GM18861 (cell line): ENCODE data around the gene UBAC1.
"Not testable (repeated sequence)": the region's sequence is repeated elsewhere in the genome, so short reads cannot be mapped to it uniquely, and the experiment has no call there.

ENCODE experiments used
- ATAC-seq: cut with Tn5 transposase; IDR thresholded peaks from one replicate; pipeline ENCODE4 v1.9.1; 2021; ENCODE audit not compliant: unreplicated experiment

The UBAC1 gene

DNA sequence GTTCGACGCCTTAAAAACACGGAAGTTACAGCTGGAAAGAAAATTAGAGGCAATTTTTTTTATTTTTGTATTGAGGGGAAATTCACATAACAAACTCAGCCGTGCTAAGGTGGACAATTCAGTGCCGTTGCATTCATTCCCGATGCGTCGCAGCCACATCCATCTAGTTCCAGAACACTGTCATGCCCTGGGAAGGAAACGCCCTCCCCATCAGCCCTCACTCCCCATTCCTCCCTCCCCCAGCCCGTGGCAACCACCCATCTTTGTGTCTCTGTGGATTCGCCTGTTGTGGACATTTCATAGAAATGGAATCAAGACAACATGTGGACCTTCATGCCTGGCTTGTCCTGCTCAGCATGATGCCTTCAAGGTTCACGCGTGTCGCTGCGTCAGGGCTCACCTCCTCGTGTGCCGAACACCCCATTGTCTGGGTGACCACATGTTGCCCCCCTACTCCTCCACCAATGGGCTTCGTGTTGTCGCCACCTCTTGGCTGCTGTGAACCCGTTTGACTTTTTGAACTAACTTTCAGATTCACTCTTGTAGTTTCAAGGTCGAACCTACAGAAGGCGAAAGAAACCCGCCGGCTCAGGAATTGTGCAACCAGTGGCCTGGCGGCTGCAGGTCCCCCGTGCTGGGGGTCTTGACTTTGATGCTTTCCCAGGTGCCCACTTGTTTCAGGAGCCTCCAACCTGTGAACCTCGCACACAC is 36.4 kb downstream of the UBAC1 start:
- ATAC-seq: no peak

- ATAC-seq: no peak
These were observed 37.7 kb downstream of the UBAC1 start for GRCh38 chr9:135923508-135923907.

DNA sequence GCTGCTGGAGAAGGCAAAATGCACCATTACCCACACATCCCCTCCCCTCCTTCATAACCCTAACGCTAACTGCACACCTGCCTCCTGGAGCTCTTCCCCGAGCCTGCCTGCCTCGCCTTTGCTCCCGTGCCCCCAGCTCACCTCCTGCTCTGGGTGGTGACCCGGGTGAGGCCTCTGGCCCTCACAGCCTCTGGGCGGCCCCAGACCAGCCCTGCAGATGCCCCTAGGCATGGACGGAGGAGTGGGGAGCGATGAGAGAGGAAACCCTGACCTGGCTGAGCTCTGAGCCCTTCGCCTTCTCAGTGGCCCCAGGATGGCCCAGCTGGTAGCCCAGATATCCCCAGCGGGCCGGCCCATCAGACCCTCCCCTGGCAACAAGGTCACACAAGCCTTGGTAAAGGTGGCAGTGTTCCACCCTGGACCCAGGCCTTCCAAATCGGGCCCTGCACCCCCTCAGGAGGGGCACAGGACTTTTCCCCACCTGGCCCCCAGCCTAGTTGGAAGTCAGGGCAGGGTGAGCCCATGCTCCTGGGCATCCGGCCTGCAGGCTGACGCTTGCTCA is 39.3 kb downstream of the UBAC1 start:
- no peak for ATAC-seq

DNA sequence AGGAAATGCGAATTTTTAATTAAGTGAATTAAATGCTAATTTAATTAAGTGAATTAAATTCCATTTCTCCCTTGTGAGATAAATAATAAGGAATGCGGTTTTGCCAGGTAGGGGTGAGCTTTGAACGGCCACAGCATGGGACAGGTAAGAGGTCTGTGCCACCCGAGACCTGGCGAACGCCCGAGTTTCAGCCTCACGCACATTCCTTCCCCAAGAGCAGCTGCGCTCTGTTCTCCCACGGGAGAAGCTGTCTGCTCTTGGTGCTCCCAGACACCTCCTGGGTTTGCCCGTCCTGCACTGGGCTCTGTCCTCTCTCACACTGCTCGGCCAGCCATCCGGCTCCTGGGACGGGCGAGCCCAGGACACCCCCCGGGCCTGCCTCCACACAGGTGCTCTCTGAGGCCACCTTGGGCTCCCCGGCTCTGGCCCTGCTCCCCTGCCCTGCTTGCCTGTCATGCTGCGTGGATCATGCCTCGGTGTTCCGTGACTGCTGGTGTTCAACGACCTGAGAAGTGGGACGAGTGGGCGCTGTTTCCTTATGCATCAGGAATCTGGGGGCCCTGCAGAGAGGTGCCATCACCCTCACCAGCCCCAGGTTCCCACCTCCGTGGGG is 40.1 kb downstream of the UBAC1 start:
- ATAC-seq: no peak

DNA sequence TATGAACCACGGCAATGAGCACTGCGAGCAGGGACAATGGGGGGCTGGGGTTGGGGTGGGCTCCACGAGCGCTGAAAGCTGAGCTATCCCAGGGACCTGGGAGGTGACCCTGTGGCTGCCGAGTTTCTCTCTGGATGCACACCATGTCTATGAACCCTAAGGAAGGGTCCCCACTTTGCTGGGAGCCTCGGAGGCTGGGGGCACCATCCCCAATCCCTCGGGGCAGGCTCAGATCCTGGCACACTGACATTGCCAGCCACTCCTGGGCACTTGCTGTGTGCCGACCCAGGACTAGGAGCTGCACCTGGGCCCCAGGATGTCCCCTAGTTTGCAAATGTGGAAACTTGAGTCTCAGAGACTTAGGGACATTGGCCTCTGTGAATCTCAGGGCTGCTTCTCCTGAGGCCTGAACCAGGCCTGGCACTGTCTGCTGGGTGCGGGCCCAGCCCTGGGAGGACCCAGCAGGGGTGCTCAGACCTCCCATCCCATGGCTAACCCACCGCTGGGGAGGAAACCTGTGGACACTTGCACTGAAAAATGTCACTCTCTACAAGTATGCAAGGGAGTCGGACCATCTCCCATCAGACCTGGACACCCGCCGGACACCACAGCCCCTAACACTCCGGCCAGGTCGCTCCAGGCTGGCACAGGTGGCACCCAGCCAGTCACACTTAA is 40.8 kb downstream of the UBAC1 start:
- no peak for ATAC-seq

- no peak for ATAC-seq
These were observed 41.8 kb downstream of the UBAC1 start for GRCh38 chr9:135919318-135919890.

GRCh38 chr9:135916227-135916626 is 44.9 kb downstream of the UBAC1 start:
- ATAC-seq: not testable (repeated sequence)

DNA sequence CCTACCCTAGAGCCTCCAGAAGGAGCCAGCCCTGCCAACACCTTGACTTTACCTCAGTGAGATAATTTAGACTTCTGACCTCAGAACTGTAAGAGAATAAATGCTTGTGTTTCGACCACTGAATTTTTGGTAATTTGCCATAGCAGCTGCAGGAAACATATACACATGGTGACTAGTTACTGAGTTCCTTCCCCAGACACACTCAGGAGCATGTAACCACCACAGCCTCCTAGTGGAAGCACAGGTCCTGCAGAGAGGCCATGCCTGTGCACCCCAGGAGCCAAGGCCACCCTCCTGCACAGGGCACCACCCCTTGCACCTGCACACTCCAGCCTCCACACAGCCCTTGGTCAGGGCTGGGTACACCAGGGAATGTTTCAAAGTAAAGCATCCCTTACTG is 46.3 kb downstream of the UBAC1 start:
- ATAC-seq: no peak

DNA sequence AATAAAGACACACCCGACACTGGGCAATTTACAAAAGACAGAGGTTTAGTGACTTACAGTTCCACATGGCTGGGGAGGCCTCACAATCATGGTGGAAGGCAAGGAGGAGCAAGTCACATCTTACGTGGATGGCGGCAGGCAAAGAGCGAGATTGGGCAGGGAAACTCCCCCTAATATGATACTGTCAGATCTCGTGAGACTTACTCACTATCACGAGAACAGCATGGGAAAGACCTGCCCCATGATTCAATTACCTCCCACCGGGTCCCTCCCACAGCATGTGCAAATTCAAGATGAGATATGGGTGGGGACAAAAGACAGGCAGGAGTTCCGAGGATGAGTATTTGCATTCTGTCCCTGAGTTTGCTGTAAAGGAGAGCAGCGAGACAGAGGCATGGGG is 49.9 kb downstream of the UBAC1 start:
- ATAC-seq: not testable (repeated sequence)

DNA sequence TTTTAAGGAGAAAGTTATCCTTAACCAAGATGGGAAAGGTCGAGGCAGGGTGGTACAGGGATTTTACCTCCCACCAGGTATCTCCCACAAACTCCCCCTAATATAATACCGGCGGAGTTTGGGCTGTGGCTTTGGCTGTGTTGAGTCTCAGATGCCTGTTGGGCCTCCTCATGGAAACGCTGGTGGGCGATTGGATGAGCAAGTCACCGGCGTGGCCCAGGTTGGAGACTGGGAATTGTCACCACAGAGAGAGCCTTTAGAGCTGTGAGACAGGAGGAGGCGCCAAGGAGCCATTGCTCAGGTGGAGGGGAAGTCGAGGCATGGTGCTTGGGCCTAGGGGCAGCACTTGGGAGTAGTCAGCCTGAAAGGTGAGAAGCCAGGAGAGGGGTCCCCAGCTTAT is 50.4 kb downstream of the UBAC1 start:
- ATAC-seq: no peak

- no peak for ATAC-seq
These were observed 51.0 kb downstream of the UBAC1 start for GRCh38 chr9:135910216-135910615.

DNA sequence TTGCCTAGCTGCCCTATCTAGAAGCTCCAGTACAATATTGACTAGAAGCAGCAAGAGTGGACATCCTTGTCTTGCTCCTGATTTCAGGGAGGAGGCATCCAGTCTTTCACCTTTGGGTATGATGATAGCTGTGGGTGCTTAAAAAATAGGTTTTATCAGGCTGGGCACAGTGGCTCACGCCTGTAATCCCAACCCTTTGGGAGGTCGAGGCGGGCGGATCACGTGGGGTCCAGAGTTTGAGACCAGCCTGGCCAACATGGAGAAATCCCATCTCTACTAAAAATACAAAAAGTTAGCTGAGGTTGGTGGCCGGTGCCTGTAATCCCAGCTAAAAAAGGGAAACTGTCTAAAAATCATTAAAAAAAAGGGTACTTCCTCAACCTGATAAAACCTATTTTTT is 51.8 kb downstream of the UBAC1 start:
- no peak for ATAC-seq

- ATAC-seq: no peak
These were observed 52.4 kb downstream of the UBAC1 start for GRCh38 chr9:135908754-135909204.

DNA sequence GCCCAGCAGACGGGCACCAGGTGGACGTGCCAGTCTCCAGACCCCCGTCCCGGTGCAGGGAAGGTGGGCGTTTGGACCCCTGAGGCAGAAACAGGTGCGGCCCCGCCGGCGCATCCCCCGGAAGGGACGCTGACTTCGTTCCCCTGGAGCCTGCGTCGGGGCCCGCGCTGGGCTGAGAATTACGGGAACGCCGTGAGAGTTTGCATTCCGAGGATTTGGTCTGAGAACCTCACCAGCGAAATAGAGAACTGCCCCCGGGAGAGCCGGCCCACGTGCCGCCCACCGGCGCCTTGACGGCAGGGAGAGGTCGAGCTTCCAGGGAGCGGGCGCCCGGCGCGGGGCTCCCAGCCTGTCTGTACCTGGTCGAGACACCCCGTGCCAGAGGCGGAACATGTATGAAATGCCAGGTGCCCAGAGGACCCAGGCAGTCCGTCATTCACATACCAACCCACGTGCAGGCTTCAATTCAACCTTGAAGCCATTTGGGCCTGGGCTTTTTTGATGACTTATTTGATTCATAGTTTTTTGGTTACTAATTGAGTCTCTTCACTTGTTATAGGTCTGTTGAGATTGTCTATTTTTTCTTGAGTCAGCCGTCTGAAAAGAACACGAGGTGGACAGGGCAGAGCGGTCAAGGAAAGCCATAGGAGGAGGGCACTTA is 53.0 kb downstream of the UBAC1 start:
- peak; percentile 3 for ATAC-seq

DNA sequence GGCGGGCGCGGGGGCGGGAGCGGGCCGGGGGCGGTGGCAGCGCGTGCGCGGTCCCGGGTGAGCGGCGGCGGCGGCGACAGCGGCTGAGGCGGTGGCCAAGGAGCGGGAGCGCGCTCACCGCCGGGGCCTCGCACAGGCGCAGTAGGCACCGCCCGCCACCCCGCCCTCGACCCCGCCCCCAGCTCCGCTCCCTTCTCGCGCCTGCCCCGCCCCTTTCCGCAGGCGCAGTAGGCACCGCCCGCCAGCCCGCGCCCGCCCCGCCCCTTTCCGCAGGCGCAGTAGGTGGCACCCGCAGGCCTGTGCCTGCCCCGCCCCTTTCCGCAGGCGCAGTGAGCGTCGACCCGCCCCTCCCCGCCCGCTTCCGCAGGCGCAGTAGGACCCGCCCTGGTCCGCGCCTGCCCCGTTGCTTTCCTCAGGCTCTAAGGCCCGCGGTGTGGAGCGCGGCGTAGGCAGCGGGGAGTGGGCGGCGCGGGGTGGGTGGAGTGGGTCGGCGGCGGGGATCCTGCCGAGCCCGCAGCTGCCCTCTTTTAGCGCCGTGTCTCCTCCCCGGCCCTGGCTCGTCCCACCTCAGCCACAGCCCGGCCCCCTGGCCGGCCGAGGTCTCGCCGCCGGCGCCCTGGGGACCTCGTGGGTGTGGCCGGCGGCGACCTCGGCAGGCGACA is 53.6 kb downstream of the UBAC1 start, which contains the start of gene CAMSAP1:
CAMSAP1 (minus strand) TSS at position 116 of the 662 bp plus-strand sequence. CDS start 387 bp downstream, outside the sequence.
- peak; percentile 53 for ATAC-seq

GRCh38 chr9:135907006-135907430 is 54.2 kb downstream of the UBAC1 start:
- ATAC-seq: peak; percentile 22

DNA sequence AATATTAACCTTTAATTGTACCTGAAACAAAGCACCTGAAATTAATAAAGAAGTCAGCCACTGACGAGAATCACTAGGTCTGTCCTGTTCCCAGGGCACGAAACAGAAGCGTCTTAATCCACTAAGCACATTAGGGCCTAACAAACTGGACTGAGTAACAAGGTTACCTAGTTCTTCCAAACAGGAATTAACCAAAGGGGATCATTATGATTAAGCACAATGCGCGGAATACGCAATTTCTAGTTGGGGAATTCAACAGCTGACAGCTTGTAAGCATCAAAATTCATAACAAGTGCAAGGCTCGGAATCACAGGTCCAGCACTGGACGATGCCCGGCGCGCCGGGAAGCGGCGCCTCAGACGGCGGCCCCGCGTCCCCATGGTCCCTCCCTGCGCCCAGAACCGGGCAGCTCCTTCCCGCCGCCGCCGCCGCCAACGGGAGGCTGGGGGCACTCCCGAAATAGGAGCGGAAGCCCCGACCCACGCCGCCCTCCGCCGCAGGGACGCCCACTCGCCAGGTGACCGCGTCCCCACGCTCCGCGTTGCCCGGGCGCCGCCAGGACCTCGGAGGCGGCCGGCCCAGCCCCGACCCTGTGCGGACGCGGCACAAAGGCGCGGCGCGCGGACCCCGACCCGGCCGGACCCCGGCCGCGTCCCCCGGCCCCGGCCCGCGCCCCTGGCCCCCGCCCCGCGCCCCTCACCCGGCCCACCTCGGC is 54.7 kb downstream of the UBAC1 start:
- ATAC-seq: peak; percentile 7

DNA sequence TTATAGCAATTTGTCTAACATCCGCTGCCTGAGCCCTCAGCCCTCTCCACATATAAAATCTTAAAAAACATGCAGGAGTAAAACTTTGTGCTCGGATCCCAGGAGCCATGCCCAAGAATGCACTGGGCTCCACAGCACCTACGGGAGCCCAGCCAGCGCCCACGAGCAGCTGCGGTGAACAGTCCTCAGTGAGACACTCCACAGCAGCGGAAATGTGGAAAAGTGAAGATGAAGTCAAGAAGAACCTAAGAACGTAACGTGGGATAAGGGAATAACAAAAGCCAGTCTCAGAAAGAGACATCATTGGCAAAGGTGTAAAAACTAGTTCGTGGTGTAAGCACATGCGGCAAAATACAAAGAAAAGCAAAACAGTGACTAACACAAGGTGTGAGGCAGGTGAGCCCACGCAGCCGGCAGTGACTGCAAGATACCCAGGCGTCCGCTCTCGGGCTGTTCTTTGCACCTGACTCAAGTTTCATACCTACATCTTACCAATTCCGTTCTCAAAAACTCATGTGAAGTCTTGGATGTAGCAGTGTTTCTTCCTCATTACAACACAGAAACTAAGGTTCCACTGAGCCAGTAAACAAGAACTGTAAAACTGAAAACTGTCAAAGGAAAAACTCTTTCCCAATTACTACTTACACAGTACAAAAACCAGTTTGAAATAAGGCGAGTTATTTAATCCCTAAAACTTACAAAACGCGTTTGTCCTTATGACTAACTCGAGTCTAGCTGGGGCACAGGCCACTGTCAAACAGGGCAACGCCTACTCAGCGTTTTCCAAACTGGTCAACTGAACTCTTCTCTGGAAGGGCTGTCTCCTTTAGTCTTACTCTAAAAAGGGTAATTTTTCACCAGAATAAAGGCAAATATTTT is 55.6 kb downstream of the UBAC1 start:
- ATAC-seq: no peak
